Stomach (tissue), 9 donors: Measurements from ENCODE around the gene SIRPD. TPM values are rescaled to one million over a fixed set of nuclear protein-coding genes. Genes with fewer than 3 reads are reported as not detected.
A peak's percentile ranks its signal among the peaks of the same experiment; 100 is the strongest.

Experiments used
- DNase-seq, 2 donors: peaks; one replicate each; pipeline versions ENCODE4 v3.0.0 to v3.0.0-alpha.2; 2013 to 2019
- H3K27ac ChIP-seq, 5 donors: fragments of 200-600 bp in 4 of 5; sonication (generic) in 4 of 5; one replicate each; pipeline ENCODE4 v1.5.1; 2013 to 2019; ENCODE audit warnings: mild to moderate bottlenecking in 1 of 5, moderate library complexity in 1 of 5
- H3K27me3 ChIP-seq, 3 donors: fragments of 200-600 bp; sonication (generic); one replicate each; pipeline ENCODE4 v1.5.1; 2017 to 2019; ENCODE audit warnings: mixed run types in 1 of 3
- H3K36me3 ChIP-seq, 4 donors: fragments of 200-600 bp; sonication (generic); 1 replicate in 3 of 4; 2 replicates in 1 of 4; pipeline ENCODE4 v1.5.1; 2016 to 2019
- H3K4me1 ChIP-seq, 4 donors: fragments of 200-600 bp; sonication (generic); one replicate each; pipeline ENCODE4 v1.5.1; 2016 to 2019
- H3K4me3 ChIP-seq, 4 donors: fragments of 200-600 bp; sonication (generic) in 3 of 4; one replicate each; pipeline ENCODE4 v1.5.1; 2016 to 2019; ENCODE audit warnings: mild to moderate bottlenecking in 1 of 4
- H3K9me3 ChIP-seq, 4 donors: fragments of 200-600 bp; sonication (generic); one replicate each; pipeline ENCODE4 v1.5.1; 2016 to 2019
- EP300 ChIP-seq: sonication (generic); formaldehyde crosslinking; IDR thresholded peaks from one replicate; pipeline ENCODE4 v1.6.1; 2017; ENCODE audit warnings: antibody characterized with exemption
- POLR2A ChIP-seq, 4 donors: fragments of 450-650 bp; IDR thresholded peaks; one replicate each; pipeline ENCODE4 v1.6.1; 2016; ENCODE audit warnings: antibody characterized with exemption in 4 of 4, control low read depth in 2 of 4, mild to moderate bottlenecking in 1 of 4, moderate library complexity in 1 of 4
- POLR2AphosphoS5 ChIP-seq, 3 donors: sonication (generic); formaldehyde crosslinking; IDR thresholded peaks; one replicate each; pipeline ENCODE4 v1.6.1; 2016; ENCODE audit warnings: antibody characterized with exemption in 3 of 3
- WGBS, 5 donors: extraction: QIAGEN DNeasy Blood & Tissue Kit in 3 of 5; methylation state at CpG; one replicate each; pipeline versions ENCODE4 v1.1.5 to v1.1.7; 2013 to 2018; 5-methylcytosine and 5-hydroxymethylcytosine counted together
- intact Hi-C: fragments of 100-400 bp; cut with DNase I; formaldehyde crosslinking; loops from one replicate; pipeline ENCODE4 v1.15.1; 2023; ENCODE audit warnings: low total_unique reads
- polyA plus RNA-seq, 3 donors: library from polyadenylated mRNA; stranded (reverse); fragments of 200-250 nt; gene quantifications; one replicate each; pipeline ENCODE4 v1.2.3, GENCODE V29; 2013
- total RNA-seq, 5 donors: library from RNA; depleted of rRNA; stranded (reverse); fragments of >200 nt; gene quantifications; one replicate each; pipeline versions ENCODE4 v1.1.0 to v1.2.3, GENCODE V29; 2014 to 2016
- TF ChIP-seq, protein P1 (sequence below), 7 experiments: fragments of 450-650 bp in 4 of 7; fragments of 200-600 bp in 3 of 7; sonication (generic) in 3 of 7; IDR thresholded peaks; one replicate each; pipeline ENCODE4 v1.5.1; 2016 to 2019; ENCODE audit warnings: antibody characterized with exemption in 7 of 7, control low read depth in 2 of 7, mild to moderate bottlenecking in 1 of 7
- donor health status: healthy with polysubstance abuse.
- donor health status: Bipolar disorder and iron deficiency.
- donor health status: healthy.

SIRPD gene
- total and polyA plus RNA-seq, 8 donors, result 0.45 TPM; not detected in 7

DNA sequence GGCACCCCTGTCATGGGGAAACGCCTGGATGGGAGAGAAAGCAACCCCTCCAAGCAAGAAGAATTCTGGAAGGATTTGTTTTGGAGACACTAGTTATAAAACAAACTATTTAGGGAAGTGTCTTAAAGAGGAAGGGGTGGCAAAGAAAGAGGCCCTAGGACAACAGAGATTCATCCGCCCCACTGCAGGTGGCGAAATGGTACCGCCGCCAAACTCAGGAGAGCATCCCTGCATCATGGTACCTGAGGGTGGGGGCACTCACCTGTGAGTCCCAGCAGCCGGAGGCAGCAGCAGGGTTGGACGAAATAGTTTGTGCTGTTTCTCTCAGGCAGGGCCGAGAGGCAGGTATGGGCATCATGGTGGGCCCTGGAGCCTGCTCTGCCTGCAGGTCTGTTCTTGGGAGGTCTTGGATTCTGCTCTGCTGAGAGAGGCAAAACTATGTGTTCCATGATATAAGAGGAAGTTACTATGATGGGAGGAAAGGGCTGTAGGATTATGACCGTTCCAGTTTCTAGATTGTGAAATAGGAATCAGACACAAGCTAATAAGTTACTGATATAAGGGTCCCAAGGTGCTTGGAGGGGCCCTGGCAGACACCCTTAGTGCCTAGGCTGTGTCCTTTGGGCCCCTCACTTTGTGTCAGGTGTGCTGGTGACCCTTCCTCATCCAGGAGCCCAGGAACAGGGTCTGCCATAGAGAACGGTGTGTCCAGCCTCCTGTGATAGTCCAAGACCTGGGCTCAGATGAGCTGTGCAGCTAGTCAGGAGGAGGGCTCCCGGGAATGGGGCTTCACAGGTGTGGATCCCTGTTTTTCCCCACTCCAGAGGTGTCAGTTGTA lies 20.4 kb downstream of the SIRPD start:
- WGBS, 5 donors, result 73 to 81% (median 73%) methylated on average over 10 to 11 of the region's 11 CpGs
- intact Hi-C loops, result no loop called here
- Histone ChIP-seq H3K36me3 (no peaks in the 10 kb centered on the region), H3K27me3 (peaks cover 0 to 9% (median 0%) of the 10 kb centered on the region in 3 donors), H3K9me3 (no peaks in the 10 kb centered on the region), H3K27ac (peak overlapping the region in 4 of 5 donors; percentile 29 to 82 (median 58)), H3K4me1 (no peaks in the 10 kb centered on the region), H3K4me3 (no peak overlapping the region)
- no peak for DNase-seq
- TF ChIP-seq, protein P1, sequence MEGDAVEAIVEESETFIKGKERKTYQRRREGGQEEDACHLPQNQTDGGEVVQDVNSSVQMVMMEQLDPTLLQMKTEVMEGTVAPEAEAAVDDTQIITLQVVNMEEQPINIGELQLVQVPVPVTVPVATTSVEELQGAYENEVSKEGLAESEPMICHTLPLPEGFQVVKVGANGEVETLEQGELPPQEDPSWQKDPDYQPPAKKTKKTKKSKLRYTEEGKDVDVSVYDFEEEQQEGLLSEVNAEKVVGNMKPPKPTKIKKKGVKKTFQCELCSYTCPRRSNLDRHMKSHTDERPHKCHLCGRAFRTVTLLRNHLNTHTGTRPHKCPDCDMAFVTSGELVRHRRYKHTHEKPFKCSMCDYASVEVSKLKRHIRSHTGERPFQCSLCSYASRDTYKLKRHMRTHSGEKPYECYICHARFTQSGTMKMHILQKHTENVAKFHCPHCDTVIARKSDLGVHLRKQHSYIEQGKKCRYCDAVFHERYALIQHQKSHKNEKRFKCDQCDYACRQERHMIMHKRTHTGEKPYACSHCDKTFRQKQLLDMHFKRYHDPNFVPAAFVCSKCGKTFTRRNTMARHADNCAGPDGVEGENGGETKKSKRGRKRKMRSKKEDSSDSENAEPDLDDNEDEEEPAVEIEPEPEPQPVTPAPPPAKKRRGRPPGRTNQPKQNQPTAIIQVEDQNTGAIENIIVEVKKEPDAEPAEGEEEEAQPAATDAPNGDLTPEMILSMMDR (IDR thresholded peaks at IDR 0.05), result no peak
- TF ChIP-seq POLR2AphosphoS5 (IDR thresholded peaks at IDR 0.05) (no peak), EP300 (no peak), POLR2A (IDR thresholded peaks at IDR 0.05) (no peak)

DNA sequence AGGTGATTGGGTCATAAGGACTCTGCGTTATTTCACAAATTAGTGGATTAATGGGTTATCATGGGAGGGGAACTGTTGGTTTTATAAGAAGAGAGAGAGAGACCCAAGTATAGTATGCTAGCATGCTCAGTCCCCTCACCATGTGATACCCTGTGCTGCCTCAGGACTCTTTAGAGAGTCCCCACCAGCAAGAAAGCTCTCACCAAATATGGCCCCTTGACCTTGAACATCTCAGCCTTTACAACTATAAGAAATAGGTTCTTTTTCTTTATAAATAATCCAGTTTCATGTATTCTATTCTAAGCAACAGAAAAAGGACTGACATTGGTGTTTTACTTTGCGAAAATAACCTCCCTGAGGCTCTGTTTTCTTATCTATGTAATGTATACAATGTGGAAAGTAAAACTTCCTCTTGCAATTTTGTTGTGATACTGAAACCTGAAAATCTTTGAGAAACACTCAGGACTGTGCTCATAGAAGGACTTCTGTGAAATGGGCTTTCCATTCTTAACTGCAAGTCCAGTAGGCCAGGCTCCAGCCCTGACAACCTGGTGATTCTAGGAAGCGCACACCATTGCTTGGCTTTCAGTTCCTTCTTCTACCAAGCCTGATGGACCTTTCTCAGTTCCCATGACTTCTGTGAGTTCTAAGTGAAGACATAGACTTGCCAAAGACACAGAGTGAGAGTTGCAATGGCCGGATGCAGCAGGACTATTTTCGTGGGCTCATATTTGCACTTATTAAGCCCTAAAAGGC lies 21.9 kb downstream of the SIRPD start:
- Histone ChIP-seq H3K4me3 (no peak overlapping the region), H3K4me1 (no peaks in the 10 kb centered on the region), H3K27ac (peak overlapping the region in 2 of 5 donors; percentile 81 to 82), H3K9me3 (no peaks in the 10 kb centered on the region), H3K36me3 (no peaks in the 10 kb centered on the region), H3K27me3 (peaks cover 0 to 9% (median 0%) of the 10 kb centered on the region in 3 donors)
- DNase-seq, result peak in 1 of 2 donors; percentile 22
- intact Hi-C loops, result no loop called here
- TF ChIP-seq EP300 (no peak), POLR2AphosphoS5 (IDR thresholded peaks at IDR 0.05) (no peak), POLR2A (IDR thresholded peaks at IDR 0.05) (no peak)
- TF ChIP-seq, protein P1 (IDR thresholded peaks at IDR 0.05), result no peak
- WGBS, 5 donors, result 73 to 82% (median 75%) methylated on average over 5 of the region's 5 CpGs

DNA sequence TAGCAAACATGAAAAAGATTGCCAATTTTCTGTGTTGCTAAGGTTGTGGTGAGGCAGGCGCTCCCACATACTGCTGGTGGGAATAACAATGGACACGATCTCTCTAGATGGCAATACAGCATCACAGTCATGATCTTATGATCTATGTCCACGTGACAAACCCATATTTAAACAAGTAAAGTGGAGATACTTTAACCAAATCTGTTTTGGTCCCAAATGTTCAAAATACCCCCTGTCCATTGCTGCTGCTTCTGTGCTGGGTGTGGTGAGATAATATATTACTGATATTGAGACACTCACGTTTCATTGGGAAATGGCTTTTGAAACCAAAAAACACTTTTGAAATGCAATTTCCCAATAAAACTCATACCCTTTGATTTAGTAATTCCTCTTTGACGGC lies 23.0 kb downstream of the SIRPD start:
- DNase-seq, result no peak
- 60 to 72% (median 65%) methylated on average over 5 of the region's 5 CpGs for WGBS, 5 donors
- TF ChIP-seq POLR2A (IDR thresholded peaks at IDR 0.05), result no peak
- TF ChIP-seq, protein P1 (IDR thresholded peaks at IDR 0.05), result no peak
- TF ChIP-seq POLR2AphosphoS5 (IDR thresholded peaks at IDR 0.05), result no peak
- TF ChIP-seq EP300, result no peak
- H3K36me3 ChIP-seq, result no peaks in the 10 kb centered on the region
- H3K27ac ChIP-seq, result no peak overlapping the region
- H3K4me3 ChIP-seq, result no peak overlapping the region
- H3K9me3 ChIP-seq, result no peaks in the 10 kb centered on the region
- H3K4me1 ChIP-seq, result no peaks in the 10 kb centered on the region
- peaks cover 0 to 9% (median 0%) of the 10 kb centered on the region in 3 donors for H3K27me3 ChIP-seq
- intact Hi-C loops, result no loop called here

DNA sequence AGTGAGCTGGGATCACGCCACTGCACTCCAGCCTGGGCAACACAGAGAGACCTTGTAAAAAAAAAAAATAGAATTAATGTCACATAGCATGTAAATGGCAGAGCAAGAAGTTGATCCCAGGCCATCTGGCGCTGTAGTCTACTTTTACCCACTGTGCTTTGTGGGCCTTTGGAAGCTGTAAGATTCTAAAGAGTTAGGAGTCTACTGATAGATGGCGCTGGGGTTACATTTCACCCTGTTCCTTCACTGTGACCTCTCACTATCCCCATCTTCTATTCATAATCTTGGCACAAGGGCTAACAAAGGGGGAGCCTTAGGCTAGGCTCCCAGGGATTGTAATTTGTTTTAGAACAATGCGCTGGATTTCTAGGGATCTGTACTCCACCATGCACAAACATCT lies 24.4 kb downstream of the SIRPD start:
- TF ChIP-seq POLR2A (IDR thresholded peaks at IDR 0.05) (no peak), EP300 (no peak), POLR2AphosphoS5 (IDR thresholded peaks at IDR 0.05) (no peak)
- TF ChIP-seq, protein P1 (IDR thresholded peaks at IDR 0.05), result no peak
- no peak overlapping the region for H3K27ac ChIP-seq
- H3K9me3 ChIP-seq, result no peaks in the 10 kb centered on the region
- no peak for DNase-seq
- H3K36me3 ChIP-seq, result no peaks in the 10 kb centered on the region
- intact Hi-C loops, result no loop called here
- H3K4me3 ChIP-seq, result no peak overlapping the region
- no peaks in the 10 kb centered on the region for H3K4me1 ChIP-seq
- WGBS, 5 donors, result 59 to 77% (median 66%) methylated on average over 4 of the region's 4 CpGs
- peaks cover 0 to 9% (median 0%) of the 10 kb centered on the region in 3 donors for H3K27me3 ChIP-seq
